H1 (cell line): ENCODE results near the gene SMAP1. TPM values are rescaled to one million over a fixed set of nuclear protein-coding genes. Genes with fewer than 3 reads are reported as not detected.

Experiments
- CEBPB ChIP-seq: IDR thresholded peaks from 2 replicates; pipeline ENCODE4 v1.6.1; 2012; ENCODE audit warnings: low read depth, low read length
- CHD2 ChIP-seq: IDR thresholded peaks from 2 replicates; pipeline ENCODE4 v1.6.1; 2012; ENCODE audit warnings: low read length, improper control_type of control experiment
- EZH2 ChIP-seq: fragments of 200-600 bp; sonication (generic); IDR thresholded peaks from 2 replicates; pipeline ENCODE4 v1.7.1; 2012; ENCODE audit warnings: low read depth, mild to moderate bottlenecking, moderate library complexity, low read length, inconsistent platforms; ENCODE audit not compliant: severe bottlenecking
- KDM4A ChIP-seq: IDR thresholded peaks from one replicate; pipeline ENCODE4 v1.7.1; 2012; ENCODE audit warnings: low read depth, mild to moderate bottlenecking, moderate library complexity, low read length, inconsistent platforms; ENCODE audit not compliant: severe bottlenecking
- MAX ChIP-seq: IDR thresholded peaks from 2 replicates; pipeline ENCODE4 v1.6.1; 2012; ENCODE audit warnings: inconsistent platforms
- PHF8 ChIP-seq: fragments of 200-600 bp; sonication (generic); conservative IDR thresholded peaks from 2 replicates; pipeline ENCODE4 v1.7.1; 2012; ENCODE audit warnings: low read depth, mild to moderate bottlenecking, inconsistent platforms, low read length, moderate library complexity
- RXRA ChIP-seq: IDR thresholded peaks from 2 replicates; pipeline ENCODE4 v1.6.1; 2011; ENCODE audit warnings: low read depth, mild to moderate bottlenecking, low read length, moderate library complexity; ENCODE audit not compliant: insufficient read depth
- SRF ChIP-seq: IDR thresholded peaks from 2 replicates; pipeline ENCODE4 v1.6.1; 2011; ENCODE audit warnings: mild to moderate bottlenecking, low read depth, low read length, moderate library complexity
- TAF7 ChIP-seq: optimal IDR thresholded peaks from 2 replicates; pipeline ENCODE3; 2011; ENCODE audit warnings: low read depth, mild to moderate bottlenecking, inconsistent platforms, low read length, moderate library complexity, borderline replicate concordance
- polyA plus RNA-seq, 7 experiments: library from polyadenylated mRNA; depleted of rRNA in 3 of 7; stranded (reverse) in 5 of 7; unstranded in 2 of 7; fragments of >200 nt in 5 of 7; fragments of 200-250 nt in 2 of 7; gene quantifications; 1 replicate in 5 of 7; 2 replicates in 1 of 7; 4 replicates in 1 of 7; pipeline versions ENCODE4 v1.2.1 to v1.2.3, GENCODE V29; 2011 to 2013; ENCODE audit warnings: missing spikeins in 2 of 7, mixed read lengths in 2 of 7
- total RNA-seq: library from RNA; stranded (reverse); fragmentation: NEBNext Ultra II Directional; extraction: Animal tissue kit (Norgen Biotek cat#: 25700); gene quantifications from 2 replicates; pipeline ENCODE4 v1.2.1, GENCODE V29; 2021
- TF ChIP-seq, protein P1 (sequence below): fragments of 300-600 bp; sonication (generic); IDR thresholded peaks from 2 replicates; pipeline ENCODE4 v1.7.1; 2012; ENCODE audit warnings: low read length, moderate library complexity, mild to moderate bottlenecking, inconsistent platforms; ENCODE audit not compliant: insufficient replicate concordance

The SMAP1 gene
- total and polyA plus RNA-seq, 2 of the 8 experiments (the other 6 are each of a cell fraction or from before 2014, with no cell fraction given), result 18.8 to 32.4 TPM

DNA sequence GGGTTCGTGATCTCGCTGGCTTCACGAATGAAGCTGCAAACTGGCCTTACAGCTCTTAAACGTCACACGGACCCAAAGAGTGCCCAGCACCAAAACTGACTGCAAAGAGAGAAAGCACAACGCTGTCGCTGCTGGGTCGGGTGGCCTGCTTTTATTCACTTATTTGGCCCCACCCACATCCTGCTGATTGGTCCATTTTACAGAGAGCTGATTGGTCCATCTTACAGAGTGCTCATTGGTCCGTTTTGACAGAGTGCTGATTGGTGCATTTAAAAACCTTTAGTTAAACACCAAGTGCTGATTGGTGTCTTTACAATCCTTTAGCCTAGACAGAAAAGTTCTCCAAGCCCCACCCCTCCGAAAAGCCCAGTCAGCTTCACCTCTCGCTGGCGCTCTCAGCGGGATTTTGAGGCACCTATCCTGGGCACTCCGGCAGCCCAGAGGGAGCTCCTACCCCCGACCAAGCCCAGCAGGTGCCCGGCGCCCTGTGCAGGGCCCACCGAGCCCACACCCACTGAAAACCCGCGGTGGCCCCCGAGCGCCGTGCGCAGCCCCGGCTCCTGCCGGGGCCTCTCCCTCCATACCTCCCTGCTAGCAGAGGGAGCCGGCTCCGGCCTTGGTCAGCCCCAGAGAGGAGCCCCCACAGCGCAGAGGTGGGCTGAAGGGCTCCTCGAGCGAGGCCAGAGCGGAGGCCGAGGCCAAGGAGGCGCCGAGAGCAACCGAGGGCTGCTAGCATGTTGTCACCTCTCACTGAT lies 40.0 kb upstream of the SMAP1 start (continued):
- TF ChIP-seq, protein P1, sequence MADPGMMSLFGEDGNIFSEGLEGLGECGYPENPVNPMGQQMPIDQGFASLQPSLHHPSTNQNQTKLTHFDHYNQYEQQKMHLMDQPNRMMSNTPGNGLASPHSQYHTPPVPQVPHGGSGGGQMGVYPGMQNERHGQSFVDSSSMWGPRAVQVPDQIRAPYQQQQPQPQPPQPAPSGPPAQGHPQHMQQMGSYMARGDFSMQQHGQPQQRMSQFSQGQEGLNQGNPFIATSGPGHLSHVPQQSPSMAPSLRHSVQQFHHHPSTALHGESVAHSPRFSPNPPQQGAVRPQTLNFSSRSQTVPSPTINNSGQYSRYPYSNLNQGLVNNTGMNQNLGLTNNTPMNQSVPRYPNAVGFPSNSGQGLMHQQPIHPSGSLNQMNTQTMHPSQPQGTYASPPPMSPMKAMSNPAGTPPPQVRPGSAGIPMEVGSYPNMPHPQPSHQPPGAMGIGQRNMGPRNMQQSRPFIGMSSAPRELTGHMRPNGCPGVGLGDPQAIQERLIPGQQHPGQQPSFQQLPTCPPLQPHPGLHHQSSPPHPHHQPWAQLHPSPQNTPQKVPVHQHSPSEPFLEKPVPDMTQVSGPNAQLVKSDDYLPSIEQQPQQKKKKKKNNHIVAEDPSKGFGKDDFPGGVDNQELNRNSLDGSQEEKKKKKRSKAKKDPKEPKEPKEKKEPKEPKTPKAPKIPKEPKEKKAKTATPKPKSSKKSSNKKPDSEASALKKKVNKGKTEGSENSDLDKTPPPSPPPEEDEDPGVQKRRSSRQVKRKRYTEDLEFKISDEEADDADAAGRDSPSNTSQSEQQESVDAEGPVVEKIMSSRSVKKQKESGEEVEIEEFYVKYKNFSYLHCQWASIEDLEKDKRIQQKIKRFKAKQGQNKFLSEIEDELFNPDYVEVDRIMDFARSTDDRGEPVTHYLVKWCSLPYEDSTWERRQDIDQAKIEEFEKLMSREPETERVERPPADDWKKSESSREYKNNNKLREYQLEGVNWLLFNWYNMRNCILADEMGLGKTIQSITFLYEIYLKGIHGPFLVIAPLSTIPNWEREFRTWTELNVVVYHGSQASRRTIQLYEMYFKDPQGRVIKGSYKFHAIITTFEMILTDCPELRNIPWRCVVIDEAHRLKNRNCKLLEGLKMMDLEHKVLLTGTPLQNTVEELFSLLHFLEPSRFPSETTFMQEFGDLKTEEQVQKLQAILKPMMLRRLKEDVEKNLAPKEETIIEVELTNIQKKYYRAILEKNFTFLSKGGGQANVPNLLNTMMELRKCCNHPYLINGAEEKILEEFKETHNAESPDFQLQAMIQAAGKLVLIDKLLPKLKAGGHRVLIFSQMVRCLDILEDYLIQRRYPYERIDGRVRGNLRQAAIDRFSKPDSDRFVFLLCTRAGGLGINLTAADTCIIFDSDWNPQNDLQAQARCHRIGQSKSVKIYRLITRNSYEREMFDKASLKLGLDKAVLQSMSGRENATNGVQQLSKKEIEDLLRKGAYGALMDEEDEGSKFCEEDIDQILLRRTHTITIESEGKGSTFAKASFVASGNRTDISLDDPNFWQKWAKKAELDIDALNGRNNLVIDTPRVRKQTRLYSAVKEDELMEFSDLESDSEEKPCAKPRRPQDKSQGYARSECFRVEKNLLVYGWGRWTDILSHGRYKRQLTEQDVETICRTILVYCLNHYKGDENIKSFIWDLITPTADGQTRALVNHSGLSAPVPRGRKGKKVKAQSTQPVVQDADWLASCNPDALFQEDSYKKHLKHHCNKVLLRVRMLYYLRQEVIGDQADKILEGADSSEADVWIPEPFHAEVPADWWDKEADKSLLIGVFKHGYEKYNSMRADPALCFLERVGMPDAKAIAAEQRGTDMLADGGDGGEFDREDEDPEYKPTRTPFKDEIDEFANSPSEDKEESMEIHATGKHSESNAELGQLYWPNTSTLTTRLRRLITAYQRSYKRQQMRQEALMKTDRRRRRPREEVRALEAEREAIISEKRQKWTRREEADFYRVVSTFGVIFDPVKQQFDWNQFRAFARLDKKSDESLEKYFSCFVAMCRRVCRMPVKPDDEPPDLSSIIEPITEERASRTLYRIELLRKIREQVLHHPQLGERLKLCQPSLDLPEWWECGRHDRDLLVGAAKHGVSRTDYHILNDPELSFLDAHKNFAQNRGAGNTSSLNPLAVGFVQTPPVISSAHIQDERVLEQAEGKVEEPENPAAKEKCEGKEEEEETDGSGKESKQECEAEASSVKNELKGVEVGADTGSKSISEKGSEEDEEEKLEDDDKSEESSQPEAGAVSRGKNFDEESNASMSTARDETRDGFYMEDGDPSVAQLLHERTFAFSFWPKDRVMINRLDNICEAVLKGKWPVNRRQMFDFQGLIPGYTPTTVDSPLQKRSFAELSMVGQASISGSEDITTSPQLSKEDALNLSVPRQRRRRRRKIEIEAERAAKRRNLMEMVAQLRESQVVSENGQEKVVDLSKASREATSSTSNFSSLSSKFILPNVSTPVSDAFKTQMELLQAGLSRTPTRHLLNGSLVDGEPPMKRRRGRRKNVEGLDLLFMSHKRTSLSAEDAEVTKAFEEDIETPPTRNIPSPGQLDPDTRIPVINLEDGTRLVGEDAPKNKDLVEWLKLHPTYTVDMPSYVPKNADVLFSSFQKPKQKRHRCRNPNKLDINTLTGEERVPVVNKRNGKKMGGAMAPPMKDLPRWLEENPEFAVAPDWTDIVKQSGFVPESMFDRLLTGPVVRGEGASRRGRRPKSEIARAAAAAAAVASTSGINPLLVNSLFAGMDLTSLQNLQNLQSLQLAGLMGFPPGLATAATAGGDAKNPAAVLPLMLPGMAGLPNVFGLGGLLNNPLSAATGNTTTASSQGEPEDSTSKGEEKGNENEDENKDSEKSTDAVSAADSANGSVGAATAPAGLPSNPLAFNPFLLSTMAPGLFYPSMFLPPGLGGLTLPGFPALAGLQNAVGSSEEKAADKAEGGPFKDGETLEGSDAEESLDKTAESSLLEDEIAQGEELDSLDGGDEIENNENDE, result no peak
- TF ChIP-seq KDM4A, result no peak
- TF ChIP-seq PHF8, result no peak
- TF ChIP-seq SRF, result no peak
- no peak for TF ChIP-seq TAF7
- no peak for TF ChIP-seq EZH2
- TF ChIP-seq CEBPB, result no peak
- TF ChIP-seq MAX, result no peak
- TF ChIP-seq RXRA, result no peak
- no peak for TF ChIP-seq CHD2
